GM12878 (cell line): ENCODE data around the gene STXBP5. TPM values are rescaled to one million over a fixed set of nuclear protein-coding genes. Genes with fewer than 3 reads are reported as not detected.

Experiments used
- ATAC-seq: fragments of 200-7000 bp; cut with Tn5 transposase; 3 replicates; pipeline ENCODE4 v1.9.1; 2020; ENCODE audit warnings: mild to moderate bottlenecking, moderate library complexity
- BruUV-seq: library from RNA; stranded (reverse); fragments of 400-500 nt; replicated peaks from 2 replicates; lab custom pipeline; 2021; lab: Mats Ljungman, UMichigan
- CTCF ChIA-PET: fragments of 300-600 bp; sonication (Branson Sonifier 250); formaldehyde crosslinking; extraction: SDS; loops from one replicate; lab custom pipeline; 2021; ENCODE audit warnings: inconsistent platforms; lab: Yijun Ruan, JAX
- POLR2A ChIA-PET: fragments of 350-600 bp; formaldehyde crosslinking; extraction: SDS; loops from one replicate; lab custom pipeline; 2021; ENCODE audit warnings: inconsistent platforms; lab: Charles Lee
- RAD21 ChIA-PET: fragments of 300-600 bp; sonication (Branson Sonifier 250); formaldehyde crosslinking; loops from one replicate; lab custom pipeline; 2023; ENCODE audit warnings: antibody characterized with exemption; ENCODE audit not compliant: unreplicated experiment; lab: Charles Lee
- SMC1A ChIA-PET: fragments of 300-600 bp; sonication (Branson Sonifier 250); formaldehyde crosslinking; loops from one replicate; lab custom pipeline; 2023; ENCODE audit not compliant: unreplicated experiment, uncharacterized antibody; lab: Charles Lee
- DNase-seq: peaks from one replicate; pipeline ENCODE4 v3.0.0-alpha.2; 2011; ENCODE audit warnings: low read depth, low spot score
- FAIRE-seq: peaks from 3 replicates; lab custom pipeline; 2011; peaks lifted over from hg19 to GRCh38; lab: Jason Lieb, UNC
- H2AFZ ChIP-seq: 2 replicates; pipeline ENCODE4 v1.6.0; 2011; ENCODE audit warnings: low read depth, low read length, control low read depth; ENCODE audit not compliant: control insufficient read depth
- H3K27ac ChIP-seq: 2 replicates; pipeline ENCODE4 v1.5.1; 2011; ENCODE audit warnings: control low read depth; ENCODE audit not compliant: control insufficient read depth, insufficient read depth
- H3K27me3 ChIP-seq, 2 experiments: replicated peaks in 1 of 2; 2 replicates each; pipeline versions ENCODE4 v1.6.0 to v1.6.1; 2011; ENCODE audit warnings: low read length in 1 of 2; ENCODE audit not compliant: control insufficient read depth in 2 of 2, insufficient read depth in 2 of 2
- H3K36me3 ChIP-seq, 2 experiments: 2 replicates each; pipeline ENCODE4 v1.5.1; 2011; ENCODE audit warnings: low read length in 1 of 2; ENCODE audit not compliant: control insufficient read depth in 2 of 2, insufficient read depth in 2 of 2
- H3K4me1 ChIP-seq: 2 replicates; pipeline ENCODE4 v1.6.1; 2011; ENCODE audit warnings: mild to moderate bottlenecking, low read length, moderate library complexity, mixed read lengths; ENCODE audit not compliant: control insufficient read depth, insufficient read depth
- H3K4me2 ChIP-seq: 2 replicates; pipeline ENCODE4 v1.6.0; 2011; ENCODE audit warnings: control low read depth; ENCODE audit not compliant: control insufficient read depth, insufficient read depth
- H3K4me3 ChIP-seq: fragments of 200-600 bp; sonication (generic); 2 replicates; pipeline ENCODE4 v1.5.1; 2016
- H3K79me2 ChIP-seq: 2 replicates; pipeline ENCODE4 v1.6.0; 2011; ENCODE audit warnings: low read length; ENCODE audit not compliant: control insufficient read depth, insufficient read depth
- H3K9ac ChIP-seq: 2 replicates; pipeline ENCODE4 v1.8.0; 2011; ENCODE audit warnings: low read length, control low read depth, mixed read lengths; ENCODE audit not compliant: control insufficient read depth, insufficient read depth
- H3K9me3 ChIP-seq: replicated peaks from 3 replicates; pipeline ENCODE4 v1.5.1; 2011; ENCODE audit warnings: mild to moderate bottlenecking, low read length; ENCODE audit not compliant: control insufficient read depth, insufficient read depth
- H4K20me1 ChIP-seq: 2 replicates; pipeline ENCODE4 v1.6.0; 2011; ENCODE audit not compliant: control insufficient read depth, insufficient read depth
- BHLHE40 ChIP-seq, 2 experiments: fragments of 450-650 bp in 1 of 2; IDR thresholded peaks; 2 replicates each; pipeline ENCODE4 v1.6.1; 2011 to 2017; ENCODE audit warnings: low read depth in 2 of 2, borderline replicate concordance in 1 of 2, improper control_type of control experiment in 1 of 2, low read length in 1 of 2, mild to moderate bottlenecking in 1 of 2
- CHD2 ChIP-seq: IDR thresholded peaks from 2 replicates; pipeline ENCODE4 v1.6.1; 2011; ENCODE audit warnings: low read depth, low read length, improper control_type of control experiment, borderline replicate concordance
- E2F4 ChIP-seq: IDR thresholded peaks from 2 replicates; pipeline ENCODE4 v1.6.1; 2012; ENCODE audit warnings: low read depth, low read length, improper control_type of control experiment
- HCFC1 ChIP-seq: fragments of 150-350 bp; IDR thresholded peaks from 2 replicates; pipeline ENCODE4 v1.6.1; 2014; ENCODE audit warnings: low read length
- KAT2A ChIP-seq: conservative IDR thresholded peaks from 2 replicates; pipeline ENCODE4 v1.6.1; 2011; ENCODE audit warnings: low read depth, low read length; ENCODE audit not compliant: control insufficient read depth
- KLF5 ChIP-seq: fragments of 450-650 bp; IDR thresholded peaks from 2 replicates; pipeline ENCODE4 v1.6.1; 2014; ENCODE audit warnings: mild to moderate bottlenecking; ENCODE audit not compliant: partially characterized antibody
- NFYB ChIP-seq: IDR thresholded peaks from 2 replicates; pipeline ENCODE4 v1.6.1; 2011; ENCODE audit warnings: low read depth, mild to moderate bottlenecking, low read length, improper control_type of control experiment, moderate library complexity; ENCODE audit not compliant: insufficient read depth
- NR2F1 ChIP-seq: fragments of 450-650 bp; conservative IDR thresholded peaks from 2 replicates; pipeline ENCODE4 v1.6.1; 2017; ENCODE audit warnings: mild to moderate bottlenecking
- RAD51 ChIP-seq: fragments of 450-650 bp; IDR thresholded peaks from 2 replicates; pipeline ENCODE4 v1.6.1; 2016; ENCODE audit warnings: moderate library complexity, mild to moderate bottlenecking, inconsistent platforms
- RCOR1 ChIP-seq: conservative IDR thresholded peaks from 2 replicates; pipeline ENCODE4 v1.6.1; 2012; ENCODE audit warnings: low read depth, low read length, improper control_type of control experiment
- SIN3A ChIP-seq: IDR thresholded peaks from 2 replicates; pipeline ENCODE4 v1.6.1; 2012; ENCODE audit warnings: low read depth, low read length, improper control_type of control experiment
- SP1 ChIP-seq: IDR thresholded peaks from one replicate; pipeline ENCODE4 v1.6.1; 2011; ENCODE audit warnings: low read depth, low read length
- SPI1 ChIP-seq: IDR thresholded peaks from 2 replicates; pipeline ENCODE4 v1.6.1; 2011; ENCODE audit warnings: low read depth, mild to moderate bottlenecking, low read length, moderate library complexity, borderline replicate concordance; ENCODE audit not compliant: insufficient read depth
- SUPT20H ChIP-seq: IDR thresholded peaks from 2 replicates; pipeline ENCODE4 v1.6.1; 2011; ENCODE audit warnings: low read depth, mild to moderate bottlenecking, low read length, moderate library complexity, borderline replicate concordance; ENCODE audit not compliant: control insufficient read depth
- TCF12 ChIP-seq: IDR thresholded peaks from 2 replicates; pipeline ENCODE4 v1.6.1; 2011; ENCODE audit warnings: low read depth, mild to moderate bottlenecking, low read length
- WGBS: methylation state at CpG from one replicate; pipeline ENCODE4 v1.1.6; 2016; ENCODE audit warnings: low lambda C conversion rate; ENCODE audit not compliant: insufficient replicate concordance, insufficient coverage; ENCODE audit errors: missing lambda C conversion rate; 5-methylcytosine and 5-hydroxymethylcytosine counted together
- in situ Hi-C: fragments of 300-500 bp; cut with MboI; formaldehyde crosslinking; loops from 9 replicates; pipeline ENCODE4 v1.14.3; 2018; ENCODE audit warnings: mixed read lengths
- intact Hi-C: fragments of 100-400 bp; cut with micrococcal nuclease; formaldehyde crosslinking; loops from one replicate; pipeline ENCODE4 v1.14.2; 2022; ENCODE audit not compliant: unreplicated experiment
- polyA plus RNA-seq, 11 experiments: library from polyadenylated mRNA; depleted of rRNA in 4 of 11; unstranded in 6 of 11; stranded (reverse) in 5 of 11; fragments of >200 nt; fragmentation: Nextera tagmentation in 4 of 11; fragmentation: Illumina TruSeq in 1 of 11; extraction: Ambion mirVana in 4 of 11; extraction: Trizol in 1 of 11; gene quantifications; 1 replicate in 1 of 11; 2 replicates in 10 of 11; pipeline versions ENCODE4 v1.2.1 to v1.2.3, GENCODE V29; 2011 to 2016; ENCODE audit warnings: inconsistent platforms in 2 of 11, missing spikeins in 2 of 11, low read depth in 1 of 11
- total RNA-seq, 4 experiments: library from RNA; depleted of rRNA in 3 of 4; stranded (reverse); fragments of >200 nt in 3 of 4; fragmentation: Illumina TruSeq in 1 of 4; extraction: Trizol in 1 of 4; gene quantifications; 2 replicates each; pipeline versions ENCODE4 v1.2.1 to v1.2.3, GENCODE V29; 2013 to 2021
- TF ChIP-seq, protein P1 (sequence below): fragments of 450-650 bp; IDR thresholded peaks from 2 replicates; pipeline ENCODE4 v1.6.1; 2016; ENCODE audit warnings: mild to moderate bottlenecking
- TF ChIP-seq, protein P2 (sequence below): fragments of 450-650 bp; IDR thresholded peaks from 2 replicates; pipeline ENCODE4 v1.6.1; 2016; ENCODE audit warnings: mild to moderate bottlenecking
- TF ChIP-seq, protein P3 (sequence below): IDR thresholded peaks from 2 replicates; pipeline ENCODE4 v1.6.1; 2012; ENCODE audit warnings: low read length, inconsistent platforms

Gene STXBP5
- total and polyA plus RNA-seq, 10 of the 15 experiments (the other 5 are each of a cell fraction or from before 2014, with no cell fraction given), result 1.4 to 13.2 (median 8.4) TPM

GRCh38 chr6:147166992-147167391 lies 37.2 kb upstream of the STXBP5 start (continued):
- no peak for TF ChIP-seq NFYB
- no peak for TF ChIP-seq SUPT20H

GRCh38 chr6:147167576-147168461 lies 36.4 kb upstream of the STXBP5 start:
- DNase-seq (no peak), ATAC-seq (no peak), FAIRE-seq (no peak)
- Histone ChIP-seq H3K36me3 (no peaks in the 10 kb centered on the region), H2AFZ (no peak overlapping the region), H3K4me3 (no peak overlapping the region), H3K4me1 (no peaks in the 10 kb centered on the region), H3K4me2 (no peak overlapping the region), H3K27me3 (no peaks in the 10 kb centered on the region), H3K9ac (no peak overlapping the region), H3K79me2 (no peaks in the 10 kb centered on the region), H3K27ac (no peak overlapping the region), H4K20me1 (no peaks in the 10 kb centered on the region), H3K9me3 (no peaks in the 10 kb centered on the region)
- intact Hi-C loops (no loop called here), in situ Hi-C loops (no loop called here)
- ChIA-PET SMC1A (interaction anchor here (1.3 kb wide), 1 partner anchor 10 kb away, joined by 4 read pairs; no protein-coding TSS in a partner anchor), POLR2A (no interaction called here), CTCF (no interaction called here), RAD21 (no interaction called here)
- 38% methylated on average over 4 of the region's 4 CpGs for WGBS
- BruUV-seq, result no TSS peak
- no peak for TF ChIP-seq CHD2
- TF ChIP-seq SIN3A, result no peak
- TF ChIP-seq E2F4, result no peak
- TF ChIP-seq NR2F1, result no peak
- TF ChIP-seq, protein P1, sequence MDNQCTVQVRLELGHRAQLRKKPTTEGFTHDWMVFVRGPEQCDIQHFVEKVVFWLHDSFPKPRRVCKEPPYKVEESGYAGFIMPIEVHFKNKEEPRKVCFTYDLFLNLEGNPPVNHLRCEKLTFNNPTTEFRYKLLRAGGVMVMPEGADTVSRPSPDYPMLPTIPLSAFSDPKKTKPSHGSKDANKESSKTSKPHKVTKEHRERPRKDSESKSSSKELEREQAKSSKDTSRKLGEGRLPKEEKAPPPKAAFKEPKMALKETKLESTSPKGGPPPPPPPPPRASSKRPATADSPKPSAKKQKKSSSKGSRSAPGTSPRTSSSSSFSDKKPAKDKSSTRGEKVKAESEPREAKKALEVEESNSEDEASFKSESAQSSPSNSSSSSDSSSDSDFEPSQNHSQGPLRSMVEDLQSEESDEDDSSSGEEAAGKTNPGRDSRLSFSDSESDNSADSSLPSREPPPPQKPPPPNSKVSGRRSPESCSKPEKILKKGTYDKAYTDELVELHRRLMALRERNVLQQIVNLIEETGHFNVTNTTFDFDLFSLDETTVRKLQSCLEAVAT, result no peak
- TF ChIP-seq, protein P2, sequence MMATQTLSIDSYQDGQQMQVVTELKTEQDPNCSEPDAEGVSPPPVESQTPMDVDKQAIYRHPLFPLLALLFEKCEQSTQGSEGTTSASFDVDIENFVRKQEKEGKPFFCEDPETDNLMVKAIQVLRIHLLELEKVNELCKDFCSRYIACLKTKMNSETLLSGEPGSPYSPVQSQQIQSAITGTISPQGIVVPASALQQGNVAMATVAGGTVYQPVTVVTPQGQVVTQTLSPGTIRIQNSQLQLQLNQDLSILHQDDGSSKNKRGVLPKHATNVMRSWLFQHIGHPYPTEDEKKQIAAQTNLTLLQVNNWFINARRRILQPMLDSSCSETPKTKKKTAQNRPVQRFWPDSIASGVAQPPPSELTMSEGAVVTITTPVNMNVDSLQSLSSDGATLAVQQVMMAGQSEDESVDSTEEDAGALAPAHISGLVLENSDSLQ, result no peak
- TF ChIP-seq TCF12, result no peak
- TF ChIP-seq, protein P3, sequence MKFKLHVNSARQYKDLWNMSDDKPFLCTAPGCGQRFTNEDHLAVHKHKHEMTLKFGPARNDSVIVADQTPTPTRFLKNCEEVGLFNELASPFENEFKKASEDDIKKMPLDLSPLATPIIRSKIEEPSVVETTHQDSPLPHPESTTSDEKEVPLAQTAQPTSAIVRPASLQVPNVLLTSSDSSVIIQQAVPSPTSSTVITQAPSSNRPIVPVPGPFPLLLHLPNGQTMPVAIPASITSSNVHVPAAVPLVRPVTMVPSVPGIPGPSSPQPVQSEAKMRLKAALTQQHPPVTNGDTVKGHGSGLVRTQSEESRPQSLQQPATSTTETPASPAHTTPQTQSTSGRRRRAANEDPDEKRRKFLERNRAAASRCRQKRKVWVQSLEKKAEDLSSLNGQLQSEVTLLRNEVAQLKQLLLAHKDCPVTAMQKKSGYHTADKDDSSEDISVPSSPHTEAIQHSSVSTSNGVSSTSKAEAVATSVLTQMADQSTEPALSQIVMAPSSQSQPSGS, result no peak
- no peak for TF ChIP-seq SPI1
- no peak for TF ChIP-seq RAD51
- TF ChIP-seq SP1, result no peak
- no peak for TF ChIP-seq RCOR1
- TF ChIP-seq HCFC1, result no peak
- TF ChIP-seq KLF5, result no peak
- no peak for TF ChIP-seq KAT2A
- no peak for TF ChIP-seq BHLHE40 (IDR thresholded peaks at IDR 0.05; ENCODE audit: borderline replicate concordance in 1 of 2, low read depth in 2 of 2, low read length in 1 of 2)
